CD4-positive, alpha-beta T cell (primary cell): ENCODE data around the gene USH1G. TPM values are rescaled to one million over a fixed set of nuclear protein-coding genes. Genes with fewer than 3 reads are reported as not detected.

Experiments
- ATAC-seq: fragments of 200-7000 bp; cut with Tn5 transposase; one replicate; pipeline ENCODE4 v1.10.0; 2022; ENCODE audit warnings: mild to moderate bottlenecking; ENCODE audit not compliant: poor library complexity
- CTCF ChIA-PET: fragments of 350-600 bp; sonication (Branson Sonifier 250); formaldehyde crosslinking; loops from one replicate; lab custom pipeline; 2021; ENCODE audit warnings: antibody characterized with exemption, inconsistent platforms; lab: Charles Lee
- POLR2A ChIA-PET: fragments of 350-600 bp; sonication (Branson Sonifier 250); formaldehyde crosslinking; loops from one replicate; lab custom pipeline; 2021; ENCODE audit warnings: antibody characterized with exemption, inconsistent platforms; lab: Charles Lee
- DNase-seq, 14 experiments: peaks; one replicate each; pipeline ENCODE4 v3.0.0-alpha.2; 2013 to 2020; ENCODE audit warnings: mixed read lengths in 2 of 14
- H3K27ac ChIP-seq, 2 donors: one replicate each; pipeline versions ENCODE4 v1.5.1 to v1.7.0; 2013; ENCODE audit warnings: low read length in 2 of 2, low read depth in 1 of 2, mild to moderate bottlenecking in 1 of 2
- H3K27me3 ChIP-seq, 2 experiments: 1 replicate in 1 of 2; 2 replicates in 1 of 2; pipeline versions ENCODE4 v1.6.1 to v1.7.0; 2013; ENCODE audit warnings: low read length in 2 of 2, control low read depth in 1 of 2, mild to moderate bottlenecking in 1 of 2, moderate library complexity in 1 of 2; ENCODE audit not compliant: insufficient read depth in 2 of 2, control insufficient read depth in 1 of 2
- H3K36me3 ChIP-seq: one replicate; pipeline ENCODE4 v1.6.1; 2013; ENCODE audit warnings: low read length, control low read depth; ENCODE audit not compliant: insufficient read depth
- H3K4me1 ChIP-seq: one replicate; pipeline ENCODE4 v1.6.1; 2013; ENCODE audit warnings: low read length, control low read depth; ENCODE audit not compliant: insufficient read depth
- H3K4me3 ChIP-seq: one replicate; pipeline ENCODE4 v1.5.1; 2013; ENCODE audit warnings: mild to moderate bottlenecking, low read length, moderate library complexity
- H3K9me3 ChIP-seq, 2 experiments: 1 replicate in 1 of 2; 2 replicates in 1 of 2; pipeline versions ENCODE4 v1.6.1 to v1.7.0; 2013; ENCODE audit warnings: low read length in 2 of 2, mild to moderate bottlenecking in 2 of 2, control low read depth in 1 of 2, moderate library complexity in 1 of 2; ENCODE audit not compliant: control insufficient read depth in 1 of 2, insufficient read depth in 1 of 2
- H3K27ac Mint-ChIP-seq: one replicate; pipeline ENCODE4 v1.8.0; 2020; ENCODE audit warnings: mixed read lengths
- H3K27me3 Mint-ChIP-seq: one replicate; pipeline ENCODE4 v1.8.0; 2021; ENCODE audit warnings: mixed read lengths
- H3K36me3 Mint-ChIP-seq: one replicate; pipeline ENCODE4 v1.8.0; 2021; ENCODE audit warnings: low read depth, mixed read lengths
- H3K4me1 Mint-ChIP-seq: one replicate; pipeline ENCODE4 v1.8.0; 2021; ENCODE audit warnings: low read depth, mixed read lengths
- H3K4me3 Mint-ChIP-seq: one replicate; pipeline ENCODE4 v1.8.0; 2020; ENCODE audit warnings: mild to moderate bottlenecking, mixed read lengths
- H3K9me3 Mint-ChIP-seq: one replicate; pipeline ENCODE4 v1.8.0; 2020; ENCODE audit warnings: mixed read lengths
- CTCF ChIP-seq: fragments of 200-600 bp; IDR thresholded peaks from one replicate; pipeline ENCODE4 v1.8.0; 2022; ENCODE audit warnings: antibody characterized with exemption, mild to moderate bottlenecking
- intact Hi-C, 2 experiments: fragments of 100-400 bp; cut with DNase I in 1 of 2; cut with micrococcal nuclease in 1 of 2; formaldehyde crosslinking; loops; one replicate each; pipeline versions ENCODE4 v1.15.1 to v1.9.0; 2023 to 2025; cut with DNase I, micrococcal nuclease
- total RNA-seq, 174 experiments: library from RNA in 2 of 174; stranded (reverse) in 2 of 174; gene quantifications; one replicate each; pipeline ENCODE4 v1.2.3 and lab custom pipeline; 2021 to 2026

Gene USH1G
- total RNA-seq, 2 experiments from 2014 or later = not detected

- H3K27me3 Mint-ChIP-seq = no peaks in the 10 kb centered on the region
- DNase-seq (no peak), ATAC-seq (no peak)
- H3K36me3 Mint-ChIP-seq = peaks cover 5% of the 10 kb centered on the region
- Histone ChIP-seq H3K27ac (no peak overlapping the region), H3K27me3 (no peaks in the 10 kb centered on the region), H3K4me3 (no peak overlapping the region), H3K9me3 (no peaks in the 10 kb centered on the region), H3K4me1 (peaks cover 25% of the 10 kb centered on the region), H3K36me3 (peaks cover 2% of the 10 kb centered on the region)
- ChIA-PET CTCF (interaction anchor here (0.8 kb wide), 1 partner anchor 32 kb away, joined by 3 read pairs; no protein-coding TSS in a partner anchor), POLR2A (interaction anchor here (1.7 kb wide), 1 partner anchor 138 kb away, joined by 6 read pairs; the partner anchor contains the start of gene MRPL58)
- intact Hi-C loops = loop anchor here in 1 of 2 experiments (5.0 kb wide), 3 partner anchors 97 to 793 kb away; partner anchors contain the start of genes GGA3, MRPS7, NAT9 and RECQL5
- no peak for TF ChIP-seq CTCF
- H3K4me3 Mint-ChIP-seq = peak overlapping the region; percentile 14
- H3K9me3 Mint-ChIP-seq = no peaks in the 10 kb centered on the region
- peak overlapping the region; percentile 92 for H3K27ac Mint-ChIP-seq
- peaks cover 24% of the 10 kb centered on the region for H3K4me1 Mint-ChIP-seq
Observed at GRCh38 chr17:74874615-74875037, 48.4 kb downstream of the USH1G start.

GRCh38 chr17:74873874-74874614 is 49.0 kb downstream of the USH1G start:
- intact Hi-C loops = loop anchor here (2.0 to 5.0 kb wide), 3 partner anchors 21 to 388 kb away; partner anchors contain the start of genes GGA3 (in 1 of the 2), MRPS7 (in 1 of the 2) and NAT9 (in 1 of the 2)
- peak overlapping the region; percentile 90 for H3K4me3 Mint-ChIP-seq
- H3K9me3 ChIP-seq = no peaks in the 10 kb centered on the region
- no peaks in the 10 kb centered on the region for H3K27me3 ChIP-seq
- no peaks in the 10 kb centered on the region for H3K9me3 Mint-ChIP-seq
- H3K4me3 ChIP-seq = peak overlapping the region; percentile 67
- DNase-seq (no peak), ATAC-seq (no peak)
- H3K4me1 Mint-ChIP-seq = peaks cover 24% of the 10 kb centered on the region
- H3K27me3 Mint-ChIP-seq = no peaks in the 10 kb centered on the region
- H3K36me3 Mint-ChIP-seq = peaks cover 5% of the 10 kb centered on the region
- POLR2A ChIA-PET = interaction anchor here (0.7 to 1.9 kb wide), 17 partner anchors 12 to 981 kb away, joined by 3 to 17 read pairs (median 5); partner anchors contain the start of genes GGA3, HID1, MIF4GD and MRPL58
- CTCF ChIA-PET = interaction anchor here (0.8 to 1.6 kb wide), 3 partner anchors 12 to 31 kb away, joined by 3 to 9 read pairs (median 9); partner anchors contain the start of gene GRIN2C
- no peak for TF ChIP-seq CTCF
- peak overlapping the region; percentile 92 for H3K27ac Mint-ChIP-seq
- peaks cover 25% of the 10 kb centered on the region for H3K4me1 ChIP-seq
- H3K36me3 ChIP-seq = peaks cover 3% of the 10 kb centered on the region
- H3K27ac ChIP-seq = peak overlapping the region; percentile 89 to 92

- CTCF ChIA-PET = interaction anchor here (0.7 to 1.6 kb wide), 4 partner anchors 11 to 137 kb away, joined by 3 to 9 read pairs (median 6); partner anchors contain the start of gene GRIN2C
- H3K4me3 Mint-ChIP-seq = peak overlapping the region; percentile 90
- peaks cover 5% of the 10 kb centered on the region for H3K36me3 Mint-ChIP-seq
- peak overlapping the region; percentile 89 to 92 for H3K27ac ChIP-seq
- H3K4me1 ChIP-seq = peaks cover 25% of the 10 kb centered on the region
- peaks cover 24% of the 10 kb centered on the region for H3K4me1 Mint-ChIP-seq
- peak overlapping the region; percentile 67 for H3K4me3 ChIP-seq
- POLR2A ChIA-PET = interaction anchor here (0.5 to 1.9 kb wide), 32 partner anchors 11 to 982 kb away, joined by 3 to 17 read pairs (median 4); partner anchors contain the start of genes CD300LD, GGA3, GRIN2C and HID1
- no peaks in the 10 kb centered on the region for H3K9me3 ChIP-seq
- peaks cover 3% of the 10 kb centered on the region for H3K36me3 ChIP-seq
- no peaks in the 10 kb centered on the region for H3K27me3 ChIP-seq
- ATAC-seq (peak; percentile 94), DNase-seq (peak; percentile 98 to 100 (median 99))
- no peaks in the 10 kb centered on the region for H3K27me3 Mint-ChIP-seq
- H3K9me3 Mint-ChIP-seq = no peaks in the 10 kb centered on the region
- peak overlapping the region; percentile 92 for H3K27ac Mint-ChIP-seq
- intact Hi-C loops = loop anchor here (2.0 to 5.0 kb wide), 3 partner anchors 20 to 389 kb away; partner anchors contain the start of genes GGA3 (in 1 of the 2), MRPS7 (in 1 of the 2) and NAT9 (in 1 of the 2)
- TF ChIP-seq CTCF = no peak
Observed at GRCh38 chr17:74873037-74873873, 49.8 kb downstream of the USH1G start.
